ENCODE measurements around the gene ATG16L1. TPM values are rescaled to one million over a fixed set of nuclear protein-coding genes. Genes with fewer than 3 reads are reported as not detected.

The ATG16L1 gene
- total RNA-seq, 2 donors from 2014 or later, result 12.8 to 16.7 TPM

- Histone ChIP-seq H3K4me1 (no peaks in the 10 kb centered on the region), H3K27ac (no peak overlapping the region), H3K27me3 (no peaks in the 10 kb centered on the region), H3K36me3 (no peaks in the 10 kb centered on the region), H3K4me3 (no peak overlapping the region), H3K9me3 (no peaks in the 10 kb centered on the region)
- no peak for DNase-seq (ENCODE audit: low spot score)
- TF ChIP-seq CTCF (IDR thresholded peaks at IDR 0.05), result no peak
Observed at GRCh38 chr2:233240897-233241296, 10.6 kb upstream of the ATG16L1 start.

- Histone ChIP-seq H3K9me3 (no peaks in the 10 kb centered on the region), H3K36me3 (no peaks in the 10 kb centered on the region), H3K4me3 (no peak overlapping the region), H3K27ac (no peak overlapping the region), H3K27me3 (no peaks in the 10 kb centered on the region), H3K4me1 (no peaks in the 10 kb centered on the region)
- TF ChIP-seq CTCF (IDR thresholded peaks at IDR 0.05), result no peak
- no peak for DNase-seq (ENCODE audit: low spot score)
Observed at GRCh38 chr2:233241803-233242202, 9.7 kb upstream of the ATG16L1 start.

- H3K27me3 ChIP-seq, result no peaks in the 10 kb centered on the region
- no peak for TF ChIP-seq CTCF (IDR thresholded peaks at IDR 0.05)
- no peaks in the 10 kb centered on the region for H3K9me3 ChIP-seq
- no peak for DNase-seq (ENCODE audit: low spot score)
- no peaks in the 10 kb centered on the region for H3K36me3 ChIP-seq
- H3K4me1 ChIP-seq, result no peaks in the 10 kb centered on the region
- H3K27ac ChIP-seq, result no peak overlapping the region
- no peak overlapping the region for H3K4me3 ChIP-seq
Observed at GRCh38 chr2:233242231-233242927, 9.1 kb upstream of the ATG16L1 start.

GRCh38 chr2:233243348-233243747, 8.1 kb upstream of the ATG16L1 start:
- H3K36me3 ChIP-seq, result no peaks in the 10 kb centered on the region
- no peaks in the 10 kb centered on the region for H3K4me1 ChIP-seq
- TF ChIP-seq CTCF (IDR thresholded peaks at IDR 0.05), result no peak
- H3K9me3 ChIP-seq, result no peaks in the 10 kb centered on the region
- DNase-seq (ENCODE audit: low spot score), result no peak
- H3K27ac ChIP-seq, result no peak overlapping the region
- H3K4me3 ChIP-seq, result no peak overlapping the region
- no peaks in the 10 kb centered on the region for H3K27me3 ChIP-seq

- Histone ChIP-seq H3K4me3 (no peak overlapping the region), H3K36me3 (no peaks in the 10 kb centered on the region), H3K4me1 (no peaks in the 10 kb centered on the region), H3K27me3 (no peaks in the 10 kb centered on the region), H3K9me3 (no peaks in the 10 kb centered on the region), H3K27ac (no peak overlapping the region)
- no peak for DNase-seq (ENCODE audit: low spot score)
- TF ChIP-seq CTCF (IDR thresholded peaks at IDR 0.05), result no peak
Observed at GRCh38 chr2:233244818-233245217, 6.7 kb upstream of the ATG16L1 start.

GRCh38 chr2:233245406-233245805, 6.1 kb upstream of the ATG16L1 start:
- Histone ChIP-seq H3K27me3 (no peaks in the 10 kb centered on the region), H3K4me3 (no peak overlapping the region), H3K4me1 (no peaks in the 10 kb centered on the region), H3K36me3 (no peaks in the 10 kb centered on the region), H3K27ac (no peak overlapping the region), H3K9me3 (no peaks in the 10 kb centered on the region)
- DNase-seq (ENCODE audit: low spot score), result no peak
- TF ChIP-seq CTCF (IDR thresholded peaks at IDR 0.05), result no peak

All from right atrium auricular region (tissue), 2 donors.